Measurements from ENCODE around the gene GFI1B. TPM values are rescaled to one million over a fixed set of nuclear protein-coding genes. Genes with fewer than 3 reads are reported as not detected.

The GFI1B gene
- total RNA-seq, 1 donor from 2014 or later: not detected

DNA sequence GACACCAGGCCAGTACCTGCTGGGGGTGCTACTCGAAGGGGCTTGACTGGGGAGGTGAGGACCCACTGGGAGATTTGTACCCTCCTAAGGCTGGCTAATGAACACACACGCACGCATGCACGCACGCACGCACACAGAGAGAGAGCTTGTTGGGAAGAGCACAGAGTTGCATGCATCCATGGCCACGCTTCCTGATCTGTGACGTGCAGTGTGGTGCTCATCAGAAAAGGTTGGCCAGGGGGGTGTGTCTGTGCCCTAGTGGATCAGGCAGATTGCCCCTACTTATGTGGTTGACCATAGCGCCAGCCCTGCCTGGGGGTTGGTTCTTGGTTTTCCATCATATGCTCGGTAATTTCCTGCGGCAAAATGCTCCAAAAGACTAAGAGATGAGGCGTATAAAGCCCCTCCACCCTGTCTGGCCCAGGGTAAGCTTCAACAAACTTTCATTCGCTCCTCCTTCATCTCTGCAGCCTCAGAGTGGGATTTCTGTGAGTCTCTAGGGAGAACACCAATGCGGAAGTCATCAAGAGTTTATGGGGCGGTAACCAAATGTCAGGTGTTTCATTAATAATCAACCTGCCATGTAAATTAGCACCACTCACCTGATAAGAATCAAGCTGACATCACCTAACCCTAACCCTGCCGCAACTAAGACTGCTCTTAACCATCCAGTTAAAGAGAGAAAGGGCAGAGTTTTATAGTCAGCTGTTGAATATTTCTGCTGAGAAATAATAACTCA is 8.0 kb upstream of the GFI1B start:
- Mint-ChIP-seq H3K4me1 (peaks cover 3% of the 10 kb centered on the region), H3K36me3 (no peaks in the 10 kb centered on the region), H3K4me3 (no peak overlapping the region), H3K27ac (no peak overlapping the region), H3K27me3 (ENCODE audit: low read depth) (peaks cover 42% of the 10 kb centered on the region), H3K9me3 (no peaks in the 10 kb centered on the region)
- TF ChIP-seq, protein P1, sequence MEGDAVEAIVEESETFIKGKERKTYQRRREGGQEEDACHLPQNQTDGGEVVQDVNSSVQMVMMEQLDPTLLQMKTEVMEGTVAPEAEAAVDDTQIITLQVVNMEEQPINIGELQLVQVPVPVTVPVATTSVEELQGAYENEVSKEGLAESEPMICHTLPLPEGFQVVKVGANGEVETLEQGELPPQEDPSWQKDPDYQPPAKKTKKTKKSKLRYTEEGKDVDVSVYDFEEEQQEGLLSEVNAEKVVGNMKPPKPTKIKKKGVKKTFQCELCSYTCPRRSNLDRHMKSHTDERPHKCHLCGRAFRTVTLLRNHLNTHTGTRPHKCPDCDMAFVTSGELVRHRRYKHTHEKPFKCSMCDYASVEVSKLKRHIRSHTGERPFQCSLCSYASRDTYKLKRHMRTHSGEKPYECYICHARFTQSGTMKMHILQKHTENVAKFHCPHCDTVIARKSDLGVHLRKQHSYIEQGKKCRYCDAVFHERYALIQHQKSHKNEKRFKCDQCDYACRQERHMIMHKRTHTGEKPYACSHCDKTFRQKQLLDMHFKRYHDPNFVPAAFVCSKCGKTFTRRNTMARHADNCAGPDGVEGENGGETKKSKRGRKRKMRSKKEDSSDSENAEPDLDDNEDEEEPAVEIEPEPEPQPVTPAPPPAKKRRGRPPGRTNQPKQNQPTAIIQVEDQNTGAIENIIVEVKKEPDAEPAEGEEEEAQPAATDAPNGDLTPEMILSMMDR (IDR thresholded peaks at IDR 0.05; ENCODE audit: unreplicated experiment): no peak
- no peak for DNase-seq (ENCODE audit: low spot score in 2 of 2, unreplicated experiment in 2 of 2)

DNA sequence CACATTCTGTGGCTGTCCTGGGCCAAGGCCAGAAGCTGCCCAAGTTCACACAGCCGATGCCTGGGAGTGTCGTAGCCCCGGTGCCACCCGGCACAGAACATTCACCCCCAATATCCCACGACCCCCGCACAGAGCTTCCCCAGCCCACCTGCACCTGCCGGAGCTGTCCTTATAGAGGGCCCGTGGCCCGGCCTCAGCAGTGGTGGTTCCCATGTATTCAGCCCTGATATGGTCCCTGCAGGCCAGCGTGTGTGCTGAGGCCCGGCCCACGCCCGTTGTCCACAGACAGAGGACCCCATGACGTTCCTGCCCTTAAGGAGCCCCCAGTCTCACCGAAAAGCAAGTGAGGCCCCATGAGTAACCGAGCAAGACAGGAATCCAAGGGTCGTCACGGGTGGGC is 5.3 kb upstream of the GFI1B start:
- TF ChIP-seq, protein P1 (IDR thresholded peaks at IDR 0.05; ENCODE audit: unreplicated experiment): no peak
- peaks cover 56% of the 10 kb centered on the region for H3K27me3 Mint-ChIP-seq (ENCODE audit: low read depth)
- H3K27ac Mint-ChIP-seq: no peak overlapping the region
- no peaks in the 10 kb centered on the region for H3K9me3 Mint-ChIP-seq
- H3K36me3 Mint-ChIP-seq: no peaks in the 10 kb centered on the region
- DNase-seq (ENCODE audit: low spot score in 2 of 2, unreplicated experiment in 2 of 2): no peak
- peaks cover 5% of the 10 kb centered on the region for H3K4me1 Mint-ChIP-seq
- H3K4me3 Mint-ChIP-seq: no peak overlapping the region

DNA sequence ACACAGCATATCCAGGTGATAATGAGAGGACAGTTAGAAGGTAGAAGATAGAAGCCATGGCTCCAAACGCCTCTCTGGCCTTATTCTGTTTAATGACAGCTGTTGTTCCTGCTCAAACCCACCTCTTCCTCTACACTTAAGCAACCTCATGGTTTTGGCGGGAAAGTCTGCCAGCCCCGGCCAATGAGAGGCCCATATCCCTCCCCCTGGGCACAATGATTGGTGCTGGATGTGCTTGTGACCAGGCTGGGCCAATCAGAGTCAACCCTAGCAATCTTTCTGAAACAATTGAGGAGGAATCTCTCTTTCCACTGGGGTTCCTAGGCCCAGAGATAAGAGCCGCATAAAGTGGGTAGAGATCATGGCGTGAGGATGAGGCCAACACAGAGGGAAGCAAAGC is 4.8 kb upstream of the GFI1B start:
- DNase-seq (ENCODE audit: low spot score in 2 of 2, unreplicated experiment in 2 of 2): no peak
- Mint-ChIP-seq H3K4me3 (no peak overlapping the region), H3K9me3 (no peaks in the 10 kb centered on the region), H3K27me3 (ENCODE audit: low read depth) (peaks cover 60% of the 10 kb centered on the region), H3K36me3 (no peaks in the 10 kb centered on the region), H3K27ac (no peak overlapping the region), H3K4me1 (peaks cover 5% of the 10 kb centered on the region)
- TF ChIP-seq, protein P1 (IDR thresholded peaks at IDR 0.05; ENCODE audit: unreplicated experiment): no peak

DNA sequence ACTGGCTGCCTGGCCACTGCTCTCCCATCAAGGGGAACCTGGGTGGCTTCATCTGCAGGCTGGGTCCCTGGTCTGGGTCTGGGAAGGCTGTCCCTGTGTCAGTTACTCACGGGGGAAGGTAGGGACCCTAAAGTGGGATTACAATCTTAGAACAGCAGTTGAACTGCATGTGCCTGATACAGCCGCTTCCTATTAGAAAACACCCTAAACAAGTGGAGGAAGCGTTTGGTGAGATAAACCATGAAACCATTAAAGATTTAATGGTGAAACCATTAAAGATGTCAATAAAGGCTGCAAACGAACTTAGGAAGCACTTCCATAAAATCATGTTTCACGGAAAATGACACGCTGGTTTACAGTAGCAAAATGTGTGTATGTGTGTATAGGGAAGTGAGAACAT is 2.5 kb upstream of the GFI1B start:
- Mint-ChIP-seq H3K9me3 (no peaks in the 10 kb centered on the region), H3K4me3 (no peak overlapping the region), H3K36me3 (no peaks in the 10 kb centered on the region), H3K27ac (no peak overlapping the region), H3K27me3 (ENCODE audit: low read depth) (peaks cover 79% of the 10 kb centered on the region), H3K4me1 (peaks cover 5% of the 10 kb centered on the region)
- no peak for DNase-seq (ENCODE audit: low spot score in 2 of 2, unreplicated experiment in 2 of 2)
- TF ChIP-seq, protein P1 (IDR thresholded peaks at IDR 0.05; ENCODE audit: unreplicated experiment): no peak

DNA sequence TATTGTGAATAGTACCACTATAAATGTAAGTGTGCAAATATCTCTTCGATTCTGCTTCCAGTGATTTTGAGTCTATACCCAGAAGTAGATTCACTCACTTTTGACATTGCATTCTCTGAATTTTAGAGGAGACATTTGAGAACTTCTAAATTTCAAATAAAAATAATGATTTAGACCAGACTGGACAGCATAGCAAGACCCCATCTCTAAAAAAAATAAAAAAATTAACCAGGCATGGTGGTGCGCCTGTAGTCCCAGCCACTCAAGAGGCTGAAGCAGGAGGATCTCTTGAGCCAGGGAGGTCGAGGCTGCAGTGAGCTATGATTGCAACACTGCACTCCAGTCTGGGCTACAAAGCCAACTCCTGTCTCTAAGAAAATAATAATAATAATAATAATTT is 1.9 kb upstream of the GFI1B start:
- no peak for DNase-seq (ENCODE audit: low spot score in 2 of 2, unreplicated experiment in 2 of 2)
- no peak overlapping the region for H3K4me3 Mint-ChIP-seq
- H3K36me3 Mint-ChIP-seq: no peaks in the 10 kb centered on the region
- TF ChIP-seq, protein P1 (IDR thresholded peaks at IDR 0.05; ENCODE audit: unreplicated experiment): no peak
- no peaks in the 10 kb centered on the region for H3K9me3 Mint-ChIP-seq
- H3K4me1 Mint-ChIP-seq: peaks cover 5% of the 10 kb centered on the region
- H3K27me3 Mint-ChIP-seq (ENCODE audit: low read depth): peaks cover 85% of the 10 kb centered on the region
- no peak overlapping the region for H3K27ac Mint-ChIP-seq

Measured in mesothelial cell of epicardium (in vitro differentiated cells).